HG03378 (cell line): ENCODE results near the gene ASTN2.
A peak's percentile ranks its signal among the peaks of the same experiment; 100 is the strongest.

Experiments
- ATAC-seq: cut with Tn5 transposase; IDR thresholded peaks from one replicate; pipeline ENCODE4 v1.9.1; 2021; ENCODE audit warnings: mild to moderate bottlenecking, moderate library complexity; ENCODE audit not compliant: unreplicated experiment

Gene ASTN2

GRCh38 chr9:116647515-116647809 lies 767.4 kb downstream of the ASTN2 start:
- ATAC-seq, result no peak

DNA sequence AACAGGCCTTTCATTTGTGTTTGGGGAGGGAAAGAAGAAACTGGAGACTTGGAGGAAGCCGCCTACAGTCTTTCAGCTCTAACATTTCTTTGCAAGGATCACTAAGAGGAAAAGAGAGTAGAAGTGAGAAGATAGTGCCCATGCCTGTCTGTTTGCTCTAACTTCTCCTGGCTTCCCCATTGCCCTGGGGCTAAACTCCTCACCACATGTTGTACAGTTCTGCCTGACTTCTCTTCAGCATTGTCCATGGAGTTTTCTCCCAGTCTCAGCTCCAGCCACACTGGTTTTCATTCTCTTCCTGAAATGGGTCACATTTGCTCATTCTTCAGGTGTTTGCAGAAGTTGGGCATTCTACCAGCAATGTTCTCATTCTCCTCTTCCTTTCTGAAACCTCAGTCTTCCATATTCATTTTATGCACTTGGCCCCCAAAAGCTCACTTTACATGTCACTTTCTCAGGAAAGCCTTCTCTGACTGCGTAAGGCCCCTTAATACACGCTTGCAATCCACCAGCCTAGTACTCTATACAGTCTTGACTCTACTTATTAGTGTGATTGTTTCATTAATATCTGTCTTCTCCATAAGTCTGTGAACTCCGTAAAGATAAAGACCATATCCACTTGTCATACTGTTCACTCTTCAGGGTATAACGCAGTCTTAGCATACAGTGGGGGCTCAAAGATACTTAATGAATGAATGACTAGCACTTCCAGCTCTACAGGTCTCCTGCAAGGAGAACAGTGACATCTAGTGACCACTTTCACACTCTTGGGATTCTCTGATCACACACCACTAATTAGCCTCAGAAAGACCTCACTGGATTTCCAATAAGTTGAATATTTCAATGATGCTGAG lies 768.0 kb downstream of the ASTN2 start:
- peak; percentile 54 for ATAC-seq

DNA sequence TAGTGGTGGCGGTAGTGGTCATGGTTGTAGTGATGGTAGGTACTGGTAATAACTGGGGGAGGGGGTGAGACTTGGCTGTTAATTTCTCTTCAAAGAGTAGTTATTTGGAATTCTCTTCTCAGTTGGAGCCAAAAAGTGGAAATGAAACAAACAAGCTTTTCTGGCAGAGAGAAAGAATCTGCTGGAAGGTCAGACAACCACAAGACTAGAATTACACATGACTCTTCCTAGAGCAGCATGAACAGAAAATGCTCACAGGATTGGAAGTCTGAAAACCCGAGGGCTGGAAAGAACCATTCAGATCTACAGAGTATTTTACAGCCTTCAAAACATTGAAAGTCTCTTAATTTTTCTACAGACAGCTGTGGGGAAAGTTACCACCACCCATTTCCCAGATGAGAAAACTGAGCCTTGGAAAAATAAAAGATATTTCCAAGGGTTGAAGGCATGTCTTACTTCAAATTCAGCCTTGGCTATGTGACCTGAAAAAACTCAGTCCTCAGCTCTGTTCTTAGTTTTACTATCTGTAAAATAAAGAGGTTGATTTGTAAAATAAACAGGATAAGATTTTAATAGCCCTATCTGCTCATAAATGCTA lies 770.7 kb downstream of the ASTN2 start:
- ATAC-seq, result no peak

DNA sequence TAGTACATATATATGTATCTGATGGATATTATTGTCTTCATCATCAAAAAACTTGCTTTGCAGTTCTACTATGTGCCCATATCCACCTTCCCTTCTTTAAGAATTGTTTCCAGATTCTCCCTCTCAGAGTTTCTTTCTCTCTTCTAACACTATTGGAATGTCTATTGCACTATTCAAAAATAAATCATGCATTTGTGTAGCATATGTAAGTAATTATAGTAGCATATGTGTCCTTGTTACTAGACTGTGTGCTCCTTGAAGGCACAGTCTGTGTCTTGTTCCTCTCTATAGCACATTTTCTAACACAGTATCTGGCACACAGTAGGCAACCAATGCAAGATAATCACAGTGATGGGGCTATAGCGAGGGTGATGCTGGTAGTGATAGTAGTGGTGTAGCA lies 771.2 kb downstream of the ASTN2 start:
- no peak for ATAC-seq

GRCh38 chr9:116641292-116642059 lies 773.4 kb downstream of the ASTN2 start:
- ATAC-seq, result no peak

GRCh38 chr9:116639251-116639741 lies 775.6 kb downstream of the ASTN2 start:
- no peak for ATAC-seq

GRCh38 chr9:116635908-116636307 lies 778.9 kb downstream of the ASTN2 start:
- no peak for ATAC-seq

DNA sequence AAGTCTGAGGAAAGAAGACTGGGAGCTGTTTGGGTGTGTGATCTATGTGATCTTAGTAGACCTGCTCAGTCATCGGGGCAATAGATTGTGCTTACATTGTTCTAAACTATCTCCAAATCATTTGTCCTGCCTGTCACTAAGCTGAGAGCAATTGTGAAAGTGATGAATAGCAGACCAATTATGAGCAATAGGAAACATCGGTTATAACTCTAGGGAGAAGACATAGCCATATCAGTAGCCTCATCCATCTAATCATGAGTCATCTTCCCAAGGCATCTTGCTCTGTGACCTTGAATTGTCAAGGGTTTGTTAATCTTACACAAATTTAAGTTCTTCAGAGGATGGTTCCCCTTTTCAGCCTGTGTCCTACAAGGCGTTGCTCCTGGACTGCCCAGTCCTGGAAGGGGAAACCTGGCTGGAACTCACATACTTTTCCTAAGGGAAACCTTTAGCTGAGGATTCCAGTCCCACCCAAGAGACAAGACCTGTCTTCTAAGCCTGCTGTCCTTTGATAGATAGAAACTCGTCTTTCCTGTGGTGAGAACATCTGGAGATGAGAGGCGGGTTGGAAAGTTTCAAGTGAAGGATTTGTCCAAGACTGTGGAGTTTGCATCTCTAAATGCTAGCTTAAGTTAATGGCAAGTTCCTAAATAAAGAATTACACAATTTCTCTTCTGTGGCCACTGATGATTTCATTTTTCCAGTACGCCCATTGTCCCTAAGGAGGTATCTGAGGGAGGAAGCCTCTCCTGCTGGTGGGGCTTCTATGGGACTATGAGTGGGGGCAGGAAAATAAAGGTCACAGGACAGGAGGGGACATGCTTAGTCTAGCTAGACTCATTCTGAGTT lies 781.6 kb downstream of the ASTN2 start:
- no peak for ATAC-seq

DNA sequence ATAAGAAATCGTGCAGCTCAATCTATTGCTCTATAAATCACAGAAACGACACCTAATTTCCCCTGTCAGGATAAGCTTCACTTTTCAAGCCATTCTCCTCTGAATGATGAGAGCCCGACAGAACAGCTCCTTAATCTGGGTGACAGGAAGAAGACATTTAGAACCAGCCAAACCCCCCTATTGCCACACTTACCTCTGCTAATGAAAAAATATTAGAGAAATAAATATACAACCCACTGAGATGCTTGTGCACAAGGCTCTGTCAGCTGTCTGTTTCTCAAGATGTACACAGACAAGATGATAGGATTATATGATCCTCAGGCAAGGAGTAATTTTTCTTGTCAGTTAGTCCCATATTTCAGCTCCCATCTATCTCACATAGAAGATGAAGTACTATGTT lies 785.2 kb downstream of the ASTN2 start:
- no peak for ATAC-seq

DNA sequence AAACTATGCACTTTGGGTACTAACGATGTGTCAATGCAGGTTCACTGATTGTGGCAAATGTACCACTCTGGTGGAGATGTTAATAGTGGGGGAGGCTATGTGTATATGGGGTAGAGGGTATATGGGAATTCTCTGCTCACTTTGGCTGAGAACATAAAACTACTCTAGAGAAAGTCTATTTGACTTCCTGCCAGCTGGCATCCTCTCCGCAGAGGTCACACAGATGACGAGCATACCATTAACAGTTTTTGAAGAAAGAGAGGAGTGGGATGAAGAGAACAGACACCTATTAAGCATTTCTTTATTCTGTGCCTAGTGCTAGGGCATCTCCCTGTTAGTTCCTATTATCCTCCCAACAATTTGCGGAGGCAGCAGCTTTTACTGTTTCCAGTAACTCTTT lies 786.1 kb downstream of the ASTN2 start:
- no peak for ATAC-seq

GRCh38 chr9:116627433-116627832 lies 787.4 kb downstream of the ASTN2 start:
- no peak for ATAC-seq

DNA sequence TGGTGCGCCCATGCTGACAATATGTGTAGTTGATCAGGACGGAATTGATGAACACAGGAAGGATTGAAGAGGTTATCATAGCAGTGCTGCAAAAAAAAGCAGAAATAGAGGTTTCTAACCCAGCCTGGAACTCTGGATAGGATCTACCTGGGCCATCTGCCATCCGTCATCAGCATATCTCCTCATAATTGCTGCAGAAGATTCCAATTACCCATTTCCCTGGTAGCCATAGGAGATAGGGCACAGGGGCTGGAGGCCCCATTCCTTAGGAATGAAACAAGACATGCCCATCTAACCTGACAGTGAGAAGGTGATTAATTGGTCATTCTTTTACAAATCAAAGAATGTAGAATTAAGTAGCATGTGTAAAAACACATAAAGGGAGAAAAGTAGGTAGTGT lies 788.1 kb downstream of the ASTN2 start:
- no peak for ATAC-seq

- no peak for ATAC-seq
Measured at GRCh38 chr9:116623715-116624114, 791.1 kb downstream of the ASTN2 start.

GRCh38 chr9:116617389-116617788 lies 797.5 kb downstream of the ASTN2 start:
- no peak for ATAC-seq

DNA sequence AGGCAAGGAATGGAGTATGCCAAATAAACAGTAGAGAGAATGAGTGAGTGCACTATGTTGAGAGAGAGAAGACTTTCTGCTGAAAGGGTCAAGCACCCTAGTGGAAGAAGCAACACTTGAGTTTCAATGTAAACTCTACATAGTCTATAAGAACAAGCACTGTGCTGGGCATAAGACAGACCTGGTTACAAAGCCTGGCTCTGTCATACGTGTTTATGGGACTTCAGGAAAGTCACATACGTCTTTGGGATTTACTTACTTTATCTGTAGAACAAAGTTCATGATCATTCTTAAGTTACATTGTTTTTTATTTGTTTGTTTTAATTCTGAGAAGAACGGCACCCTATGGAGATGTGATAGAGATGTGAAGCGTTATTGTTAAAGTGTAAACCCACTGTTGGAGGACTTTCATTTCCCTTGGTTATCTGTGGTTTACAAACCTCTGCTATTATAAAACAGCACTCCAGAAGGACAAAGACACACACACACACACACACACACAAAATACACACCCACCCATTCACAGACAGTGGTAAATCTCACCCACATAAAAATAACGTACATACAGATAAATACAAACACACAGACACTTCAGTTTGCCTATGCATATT lies 798.4 kb downstream of the ASTN2 start:
- no peak for ATAC-seq

GRCh38 chr9:116608064-116608463 lies 806.8 kb downstream of the ASTN2 start:
- ATAC-seq, result no peak

GRCh38 chr9:116605904-116606341 lies 808.9 kb downstream of the ASTN2 start:
- ATAC-seq, result no peak

- no peak for ATAC-seq
Measured at GRCh38 chr9:116605060-116605459, 809.8 kb downstream of the ASTN2 start.

DNA sequence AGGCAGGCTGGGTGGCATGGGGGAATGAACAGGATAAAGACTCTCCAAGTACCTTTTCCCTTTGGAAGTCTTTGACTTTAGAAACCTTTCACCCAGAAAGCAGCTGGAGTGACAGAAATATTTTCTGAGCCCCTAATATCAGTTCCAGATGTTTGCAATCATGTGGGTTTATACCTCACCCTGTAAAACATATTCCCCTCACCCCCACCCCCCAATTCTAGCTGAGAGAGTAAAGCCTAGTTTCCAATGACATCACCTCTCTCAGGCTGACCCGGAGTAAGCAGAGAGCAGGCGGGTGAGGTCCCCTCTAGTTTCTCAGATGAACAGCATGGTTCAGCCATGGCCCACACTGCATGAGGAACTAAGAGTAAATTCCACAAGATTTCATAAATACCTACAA lies 810.6 kb downstream of the ASTN2 start:
- no peak for ATAC-seq

- ATAC-seq, result no peak
Measured at GRCh38 chr9:116599342-116599884, 815.4 kb downstream of the ASTN2 start.
